ENCODE data around the gene CHL1. TPM values are rescaled to one million over a fixed set of nuclear protein-coding genes. Genes with fewer than 3 reads are reported as not detected.

CHL1 gene
- total and polyA plus RNA-seq, 2 donors (not counting 1 experiment from before 2014, with no cell fraction given): 6.2 to 18.0 TPM

- no peaks in the 10 kb centered on the region for H3K9me3 Mint-ChIP-seq (ENCODE audit: insufficient read depth)
- no peaks in the 10 kb centered on the region for H3K36me3 ChIP-seq (replicated peaks in 1 of 2; ENCODE audit: control extremely low read depth in 1 of 2, control insufficient read depth in 1 of 2, extremely low read depth in 1 of 2, insufficient read depth in 2 of 2, low read length in 1 of 2)
- no peak overlapping the region for H3K27ac Mint-ChIP-seq
- WGBS (ENCODE audit: insufficient coverage): no CpG with 5 or more reads among the region's 2 CpGs
- H3K9me3 ChIP-seq (ENCODE audit: control extremely low read depth in 1 of 3, control insufficient read depth in 2 of 3, insufficient read depth in 1 of 3, low read length in 2 of 3): no peaks in the 10 kb centered on the region
- H2AFZ ChIP-seq (ENCODE audit: insufficient read depth, low read depth, low read length, poor library complexity, severe bottlenecking): no peak overlapping the region
- no peak overlapping the region for H3K9ac ChIP-seq (ENCODE audit: low read length)
- TF ChIP-seq CTCF (IDR thresholded peaks at IDR 0.05): no peak
- no peak for TF ChIP-seq EZH2 (IDR thresholded peaks at IDR 0.05; ENCODE audit: borderline replicate concordance, insufficient read depth, low read depth, low read length, poor library complexity, severe bottlenecking)
- intact Hi-C loops (cut with micrococcal nuclease): no loop called here
- no peaks in the 10 kb centered on the region for H3K4me1 ChIP-seq (ENCODE audit: control insufficient read depth in 2 of 2, insufficient read depth in 2 of 2, low read length in 2 of 2)
- H3K4me2 ChIP-seq (replicated peaks; ENCODE audit: low read depth, low read length, poor library complexity, severe bottlenecking): no peak overlapping the region
- H3K27me3 ChIP-seq (replicated peaks in 1 of 4; ENCODE audit: control extremely low read depth in 1 of 4, control insufficient read depth in 3 of 4, insufficient read depth in 4 of 4, low read length in 3 of 4): no peaks in the 10 kb centered on the region
- no peaks in the 10 kb centered on the region for H4K20me1 ChIP-seq (ENCODE audit: control insufficient read depth, insufficient read depth, low read length, poor library complexity, severe bottlenecking)
- H3K4me1 Mint-ChIP-seq: no peaks in the 10 kb centered on the region
- no peak overlapping the region for H3K4me3 ChIP-seq (ENCODE audit: control extremely low read depth in 1 of 5, extremely low read depth in 1 of 5, insufficient read depth in 1 of 5, low read depth in 2 of 5, low read length in 4 of 5)
- DNase-seq (no peak), ATAC-seq (ENCODE audit: low read depth) (no peak)
- no peak overlapping the region for H3K27ac ChIP-seq (ENCODE audit: low read length in 2 of 2)
- POLR2A ChIA-PET: no interaction called here
- no peaks in the 10 kb centered on the region for H3K79me2 ChIP-seq (ENCODE audit: control insufficient read depth, insufficient read depth, low read length)
- CTCF ChIA-PET: no interaction called here
- no peak overlapping the region for H3K4me3 Mint-ChIP-seq
- no peaks in the 10 kb centered on the region for H3K27me3 Mint-ChIP-seq
Measured at GRCh38 chr3:318903-319302, 122.3 kb downstream of the CHL1 start.

- Histone ChIP-seq H3K27ac (ENCODE audit: low read length in 2 of 2) (no peak overlapping the region), H3K9me3 (ENCODE audit: control extremely low read depth in 1 of 3, control insufficient read depth in 2 of 3, insufficient read depth in 1 of 3, low read length in 2 of 3) (no peaks in the 10 kb centered on the region), H3K4me2 (replicated peaks; ENCODE audit: low read depth, low read length, poor library complexity, severe bottlenecking) (no peak overlapping the region), H3K4me3 (ENCODE audit: control extremely low read depth in 1 of 5, extremely low read depth in 1 of 5, insufficient read depth in 1 of 5, low read depth in 2 of 5, low read length in 4 of 5) (no peak overlapping the region), H3K79me2 (ENCODE audit: control insufficient read depth, insufficient read depth, low read length) (no peaks in the 10 kb centered on the region), H3K27me3 (replicated peaks in 1 of 4; ENCODE audit: control extremely low read depth in 1 of 4, control insufficient read depth in 3 of 4, insufficient read depth in 4 of 4, low read length in 3 of 4) (no peaks in the 10 kb centered on the region), H2AFZ (ENCODE audit: insufficient read depth, low read depth, low read length, poor library complexity, severe bottlenecking) (no peak overlapping the region), H3K4me1 (ENCODE audit: control insufficient read depth in 2 of 2, insufficient read depth in 2 of 2, low read length in 2 of 2) (no peaks in the 10 kb centered on the region), H3K9ac (ENCODE audit: low read length) (no peak overlapping the region), H4K20me1 (ENCODE audit: control insufficient read depth, insufficient read depth, low read length, poor library complexity, severe bottlenecking) (no peaks in the 10 kb centered on the region), H3K36me3 (replicated peaks in 1 of 2; ENCODE audit: control extremely low read depth in 1 of 2, control insufficient read depth in 1 of 2, extremely low read depth in 1 of 2, insufficient read depth in 2 of 2, low read length in 1 of 2) (no peaks in the 10 kb centered on the region)
- Mint-ChIP-seq H3K27me3 (no peaks in the 10 kb centered on the region), H3K9me3 (ENCODE audit: insufficient read depth) (no peaks in the 10 kb centered on the region), H3K4me1 (no peaks in the 10 kb centered on the region), H3K4me3 (no peak overlapping the region), H3K27ac (no peak overlapping the region)
- WGBS (ENCODE audit: insufficient coverage): no CpG with 5 or more reads among the region's 2 CpGs
- intact Hi-C loops (cut with micrococcal nuclease): no loop called here
- CTCF ChIA-PET: no interaction called here
- TF ChIP-seq CTCF (IDR thresholded peaks at IDR 0.05) (no peak), EZH2 (IDR thresholded peaks at IDR 0.05; ENCODE audit: borderline replicate concordance, insufficient read depth, low read depth, low read length, poor library complexity, severe bottlenecking) (no peak)
- no peak for DNase-seq
- POLR2A ChIA-PET: no interaction called here
- ATAC-seq (ENCODE audit: low read depth): no peak
Measured at GRCh38 chr3:324423-324822, 127.9 kb downstream of the CHL1 start.
